ENCODE data around the gene PPDPF.

The PPDPF gene

DNA sequence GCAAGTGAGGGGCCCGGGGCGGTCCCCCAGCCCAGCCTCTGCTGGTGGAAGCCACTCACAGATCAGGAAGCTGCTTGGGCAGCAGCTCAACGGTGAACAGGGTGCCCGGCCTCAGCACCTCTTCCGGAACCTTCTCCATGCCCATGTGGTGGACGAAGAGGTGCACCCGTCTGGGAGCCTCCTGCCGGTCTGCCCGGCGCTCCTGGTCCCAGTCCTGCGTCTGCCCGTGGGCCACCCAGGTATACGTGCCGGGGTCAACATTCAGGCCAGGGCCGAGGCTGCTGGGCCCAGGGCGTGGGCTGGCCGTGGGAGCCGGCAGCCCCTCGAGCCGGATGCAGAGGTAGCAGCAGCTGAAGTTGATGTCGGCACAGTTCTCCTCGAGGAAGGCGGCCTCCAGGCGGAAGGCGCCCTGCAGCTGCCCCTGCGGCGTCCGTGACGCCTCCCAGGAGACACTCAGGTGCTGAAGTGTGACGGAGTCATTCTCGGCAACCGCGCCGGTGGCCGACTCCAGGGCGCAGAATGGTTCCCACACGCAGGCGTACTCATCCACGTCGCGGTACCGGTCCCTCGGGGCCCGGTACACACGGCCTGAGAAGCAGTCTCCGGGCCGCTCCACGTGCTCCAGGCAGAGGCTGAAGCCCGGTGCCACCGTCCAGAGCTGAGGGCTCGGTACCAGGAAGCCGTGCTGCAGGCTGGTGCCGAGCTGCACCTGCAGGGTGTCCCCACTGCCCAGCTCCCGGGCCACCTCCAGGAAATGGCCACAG is 42.1 kb downstream of the PPDPF start:
- Histone ChIP-seq H3K4me3 (replicated peaks; ENCODE audit: insufficient read depth, low read length) (no peak overlapping the region), H3K27me3 (ENCODE audit: insufficient read depth, poor library complexity, severe bottlenecking) (peaks cover 6% of the 10 kb centered on the region), H3K27ac (replicated peaks) (no peak overlapping the region)
- DNase-seq (ENCODE audit: low read depth in 1 of 2, low spot score in 1 of 2), result no peak
- TF ChIP-seq POLR2AphosphoS5 (IDR thresholded peaks at IDR 0.05; ENCODE audit: low read depth) (no peak), GABPA (IDR thresholded peaks at IDR 0.05; ENCODE audit: low read depth) (no peak), SPI1 (IDR thresholded peaks at IDR 0.05; ENCODE audit: borderline replicate concordance, low read depth) (no peak)
- TF ChIP-seq, protein P1, sequence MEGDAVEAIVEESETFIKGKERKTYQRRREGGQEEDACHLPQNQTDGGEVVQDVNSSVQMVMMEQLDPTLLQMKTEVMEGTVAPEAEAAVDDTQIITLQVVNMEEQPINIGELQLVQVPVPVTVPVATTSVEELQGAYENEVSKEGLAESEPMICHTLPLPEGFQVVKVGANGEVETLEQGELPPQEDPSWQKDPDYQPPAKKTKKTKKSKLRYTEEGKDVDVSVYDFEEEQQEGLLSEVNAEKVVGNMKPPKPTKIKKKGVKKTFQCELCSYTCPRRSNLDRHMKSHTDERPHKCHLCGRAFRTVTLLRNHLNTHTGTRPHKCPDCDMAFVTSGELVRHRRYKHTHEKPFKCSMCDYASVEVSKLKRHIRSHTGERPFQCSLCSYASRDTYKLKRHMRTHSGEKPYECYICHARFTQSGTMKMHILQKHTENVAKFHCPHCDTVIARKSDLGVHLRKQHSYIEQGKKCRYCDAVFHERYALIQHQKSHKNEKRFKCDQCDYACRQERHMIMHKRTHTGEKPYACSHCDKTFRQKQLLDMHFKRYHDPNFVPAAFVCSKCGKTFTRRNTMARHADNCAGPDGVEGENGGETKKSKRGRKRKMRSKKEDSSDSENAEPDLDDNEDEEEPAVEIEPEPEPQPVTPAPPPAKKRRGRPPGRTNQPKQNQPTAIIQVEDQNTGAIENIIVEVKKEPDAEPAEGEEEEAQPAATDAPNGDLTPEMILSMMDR (IDR thresholded peaks at IDR 0.05; ENCODE audit: insufficient read depth, low read length), result no peak
- TF ChIP-seq, protein P2, sequence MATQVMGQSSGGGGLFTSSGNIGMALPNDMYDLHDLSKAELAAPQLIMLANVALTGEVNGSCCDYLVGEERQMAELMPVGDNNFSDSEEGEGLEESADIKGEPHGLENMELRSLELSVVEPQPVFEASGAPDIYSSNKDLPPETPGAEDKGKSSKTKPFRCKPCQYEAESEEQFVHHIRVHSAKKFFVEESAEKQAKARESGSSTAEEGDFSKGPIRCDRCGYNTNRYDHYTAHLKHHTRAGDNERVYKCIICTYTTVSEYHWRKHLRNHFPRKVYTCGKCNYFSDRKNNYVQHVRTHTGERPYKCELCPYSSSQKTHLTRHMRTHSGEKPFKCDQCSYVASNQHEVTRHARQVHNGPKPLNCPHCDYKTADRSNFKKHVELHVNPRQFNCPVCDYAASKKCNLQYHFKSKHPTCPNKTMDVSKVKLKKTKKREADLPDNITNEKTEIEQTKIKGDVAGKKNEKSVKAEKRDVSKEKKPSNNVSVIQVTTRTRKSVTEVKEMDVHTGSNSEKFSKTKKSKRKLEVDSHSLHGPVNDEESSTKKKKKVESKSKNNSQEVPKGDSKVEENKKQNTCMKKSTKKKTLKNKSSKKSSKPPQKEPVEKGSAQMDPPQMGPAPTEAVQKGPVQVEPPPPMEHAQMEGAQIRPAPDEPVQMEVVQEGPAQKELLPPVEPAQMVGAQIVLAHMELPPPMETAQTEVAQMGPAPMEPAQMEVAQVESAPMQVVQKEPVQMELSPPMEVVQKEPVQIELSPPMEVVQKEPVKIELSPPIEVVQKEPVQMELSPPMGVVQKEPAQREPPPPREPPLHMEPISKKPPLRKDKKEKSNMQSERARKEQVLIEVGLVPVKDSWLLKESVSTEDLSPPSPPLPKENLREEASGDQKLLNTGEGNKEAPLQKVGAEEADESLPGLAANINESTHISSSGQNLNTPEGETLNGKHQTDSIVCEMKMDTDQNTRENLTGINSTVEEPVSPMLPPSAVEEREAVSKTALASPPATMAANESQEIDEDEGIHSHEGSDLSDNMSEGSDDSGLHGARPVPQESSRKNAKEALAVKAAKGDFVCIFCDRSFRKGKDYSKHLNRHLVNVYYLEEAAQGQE (IDR thresholded peaks at IDR 0.05; ENCODE audit: insufficient replicate concordance, low read depth), result no peak

DNA sequence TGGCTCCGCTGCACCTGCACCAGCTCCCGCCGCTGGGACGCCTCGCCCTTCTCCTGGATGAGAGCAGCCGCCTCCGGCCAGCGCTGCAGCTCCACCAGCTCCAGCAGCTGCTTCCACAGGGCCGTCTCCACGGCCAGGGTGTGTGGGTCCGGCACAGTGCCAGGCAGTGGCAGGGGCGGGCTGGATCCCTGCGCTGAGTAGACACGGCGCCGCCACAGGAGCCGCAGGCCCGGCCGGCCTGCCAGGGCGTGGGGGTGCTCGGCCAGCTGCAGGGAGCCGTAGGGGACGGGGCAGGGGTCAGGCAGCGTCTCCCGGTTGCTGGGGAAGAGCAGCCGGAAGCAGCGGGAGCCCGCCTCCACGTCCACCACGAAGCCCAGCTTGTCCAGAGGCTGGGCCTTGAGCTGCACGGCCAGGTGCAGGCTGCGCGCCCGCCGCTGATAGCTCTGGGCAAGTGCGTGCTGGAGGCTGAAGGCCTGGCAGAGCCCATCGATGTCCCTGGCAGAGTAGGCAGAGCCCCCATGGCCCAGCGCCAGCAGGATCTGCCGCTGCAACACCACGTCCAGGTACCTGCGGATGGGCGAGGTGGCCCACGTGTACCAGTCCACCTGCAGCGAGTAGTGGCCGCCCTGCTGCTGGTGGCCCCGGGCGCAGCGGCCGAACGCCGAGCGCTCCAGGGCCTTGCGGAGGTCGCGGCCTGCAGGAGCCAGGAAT is 42.8 kb downstream of the PPDPF start:
- Histone ChIP-seq H3K27me3 (ENCODE audit: insufficient read depth, poor library complexity, severe bottlenecking) (peaks cover 6% of the 10 kb centered on the region), H3K27ac (replicated peaks) (no peak overlapping the region), H3K4me3 (replicated peaks; ENCODE audit: insufficient read depth, low read length) (no peak overlapping the region)
- TF ChIP-seq, protein P1 (IDR thresholded peaks at IDR 0.05; ENCODE audit: insufficient read depth, low read length), result no peak
- no peak for TF ChIP-seq POLR2AphosphoS5 (IDR thresholded peaks at IDR 0.05; ENCODE audit: low read depth)
- TF ChIP-seq SPI1 (IDR thresholded peaks at IDR 0.05; ENCODE audit: borderline replicate concordance, low read depth), result no peak
- TF ChIP-seq, protein P2 (IDR thresholded peaks at IDR 0.05; ENCODE audit: insufficient replicate concordance, low read depth), result no peak
- no peak for TF ChIP-seq GABPA (IDR thresholded peaks at IDR 0.05; ENCODE audit: low read depth)
- DNase-seq (ENCODE audit: low read depth in 1 of 2, low spot score in 1 of 2), result no peak

DNA sequence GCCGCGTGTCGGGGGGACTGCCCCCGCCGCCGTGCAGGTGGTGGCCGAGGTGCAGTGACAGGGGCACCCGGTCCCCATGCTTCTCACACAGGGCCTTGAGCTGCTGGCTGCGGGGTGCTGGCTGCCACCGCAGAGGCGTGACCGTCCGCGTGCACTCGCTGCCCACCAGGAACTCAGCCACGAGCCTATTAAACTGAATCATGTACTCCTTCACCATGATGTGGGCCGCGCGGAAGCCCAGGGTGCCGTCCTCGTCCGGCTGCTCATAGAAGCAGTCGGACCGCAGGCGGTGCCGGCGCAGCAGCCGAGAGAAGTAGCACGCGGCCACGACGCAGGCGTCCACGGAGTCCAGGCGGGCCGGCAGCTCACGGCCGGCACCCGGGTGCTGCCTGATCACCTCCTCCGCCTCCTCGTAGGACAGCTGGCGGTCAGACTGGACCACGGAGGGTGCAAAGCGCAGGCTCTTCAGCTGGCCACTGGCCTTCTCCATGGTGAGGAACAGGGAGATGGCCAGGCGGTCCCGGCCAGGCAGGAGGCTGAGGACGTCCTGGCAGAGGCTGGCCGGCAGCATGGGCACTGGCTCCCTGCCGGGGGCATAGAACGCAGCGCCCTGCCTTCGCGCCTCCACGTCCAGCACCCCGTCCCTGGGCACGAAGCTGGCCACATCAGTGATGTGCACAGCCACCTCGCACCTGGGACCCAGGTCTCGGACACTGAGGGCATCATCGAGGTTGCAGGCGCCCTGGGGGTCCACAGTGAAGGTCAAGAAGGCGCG is 43.7 kb downstream of the PPDPF start:
- Histone ChIP-seq H3K27me3 (ENCODE audit: insufficient read depth, poor library complexity, severe bottlenecking) (peaks cover 14% of the 10 kb centered on the region), H3K4me3 (replicated peaks; ENCODE audit: insufficient read depth, low read length) (no peak overlapping the region), H3K27ac (replicated peaks) (no peak overlapping the region)
- TF ChIP-seq, protein P2 (IDR thresholded peaks at IDR 0.05; ENCODE audit: insufficient replicate concordance, low read depth), result no peak
- TF ChIP-seq POLR2AphosphoS5 (IDR thresholded peaks at IDR 0.05; ENCODE audit: low read depth), result no peak
- TF ChIP-seq, protein P1 (IDR thresholded peaks at IDR 0.05; ENCODE audit: insufficient read depth, low read length), result no peak
- TF ChIP-seq GABPA (IDR thresholded peaks at IDR 0.05; ENCODE audit: low read depth), result no peak
- TF ChIP-seq SPI1 (IDR thresholded peaks at IDR 0.05; ENCODE audit: borderline replicate concordance, low read depth), result no peak
- DNase-seq (ENCODE audit: low read depth in 1 of 2, low spot score in 1 of 2), result no peak

All from HL-60 (cell line).